GM12878 (cell line): Measurements from ENCODE around the gene CCL4.

Experiments
- RBBP5 ChIP-seq: fragments of 200-600 bp; sonication (generic); conservative IDR thresholded peaks from 2 replicates; pipeline ENCODE4 v1.6.1; 2016
- ZNF384 ChIP-seq: IDR thresholded peaks from 2 replicates; pipeline ENCODE4 v1.6.1; 2012; ENCODE audit warnings: low read depth, mild to moderate bottlenecking, low read length, improper control_type of control experiment, borderline replicate concordance
- TF ChIP-seq, protein P1 (sequence below): fragments of 450-650 bp; formaldehyde crosslinking; IDR thresholded peaks from 2 replicates; pipeline ENCODE4 v1.4.0; 2020; ENCODE audit warnings: mild to moderate bottlenecking, moderate library complexity

DNA sequence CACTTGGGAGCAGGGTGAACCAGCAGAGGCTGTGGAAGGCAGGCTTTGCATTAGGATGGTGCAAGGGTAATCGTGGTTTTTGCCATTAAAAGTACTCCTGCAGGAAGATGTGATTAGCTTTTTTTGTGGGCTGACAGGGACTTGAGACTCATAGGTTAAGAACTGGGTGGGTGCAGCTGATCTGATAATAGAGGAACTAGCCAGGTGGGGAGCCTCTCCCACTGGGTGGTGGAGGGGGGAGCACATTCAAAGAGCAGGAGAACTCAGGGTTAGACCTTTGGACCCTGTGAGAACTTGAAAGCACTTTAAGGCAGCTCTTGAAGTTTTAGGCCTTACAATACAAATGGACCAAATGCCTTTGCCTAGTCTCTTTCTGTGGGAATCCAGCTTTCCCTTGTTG lies 32.4 kb downstream of the CCL4 start:
- no peak for TF ChIP-seq ZNF384
- TF ChIP-seq RBBP5 = no peak
- TF ChIP-seq, protein P1, sequence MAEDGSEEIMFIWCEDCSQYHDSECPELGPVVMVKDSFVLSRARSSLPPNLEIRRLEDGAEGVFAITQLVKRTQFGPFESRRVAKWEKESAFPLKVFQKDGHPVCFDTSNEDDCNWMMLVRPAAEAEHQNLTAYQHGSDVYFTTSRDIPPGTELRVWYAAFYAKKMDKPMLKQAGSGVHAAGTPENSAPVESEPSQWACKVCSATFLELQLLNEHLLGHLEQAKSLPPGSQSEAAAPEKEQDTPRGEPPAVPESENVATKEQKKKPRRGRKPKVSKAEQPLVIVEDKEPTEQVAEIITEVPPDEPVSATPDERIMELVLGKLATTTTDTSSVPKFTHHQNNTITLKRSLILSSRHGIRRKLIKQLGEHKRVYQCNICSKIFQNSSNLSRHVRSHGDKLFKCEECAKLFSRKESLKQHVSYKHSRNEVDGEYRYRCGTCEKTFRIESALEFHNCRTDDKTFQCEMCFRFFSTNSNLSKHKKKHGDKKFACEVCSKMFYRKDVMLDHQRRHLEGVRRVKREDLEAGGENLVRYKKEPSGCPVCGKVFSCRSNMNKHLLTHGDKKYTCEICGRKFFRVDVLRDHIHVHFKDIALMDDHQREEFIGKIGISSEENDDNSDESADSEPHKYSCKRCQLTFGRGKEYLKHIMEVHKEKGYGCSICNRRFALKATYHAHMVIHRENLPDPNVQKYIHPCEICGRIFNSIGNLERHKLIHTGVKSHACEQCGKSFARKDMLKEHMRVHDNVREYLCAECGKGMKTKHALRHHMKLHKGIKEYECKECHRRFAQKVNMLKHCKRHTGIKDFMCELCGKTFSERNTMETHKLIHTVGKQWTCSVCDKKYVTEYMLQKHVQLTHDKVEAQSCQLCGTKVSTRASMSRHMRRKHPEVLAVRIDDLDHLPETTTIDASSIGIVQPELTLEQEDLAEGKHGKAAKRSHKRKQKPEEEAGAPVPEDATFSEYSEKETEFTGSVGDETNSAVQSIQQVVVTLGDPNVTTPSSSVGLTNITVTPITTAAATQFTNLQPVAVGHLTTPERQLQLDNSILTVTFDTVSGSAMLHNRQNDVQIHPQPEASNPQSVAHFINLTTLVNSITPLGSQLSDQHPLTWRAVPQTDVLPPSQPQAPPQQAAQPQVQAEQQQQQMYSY (CRISPR knock-in tag) = no peak
